H1 (cell line): ENCODE results near the gene ATP2B3.

Experiments used
- CTCF ChIP-seq, 3 experiments: IDR thresholded peaks; 1 replicate in 2 of 3; 2 replicates in 1 of 3; pipeline versions ENCODE4 v1.5.1 to v1.6.1; 2011; ENCODE audit warnings: low read length in 3 of 3, mild to moderate bottlenecking in 3 of 3, inconsistent platforms in 2 of 3, low read depth in 1 of 3, moderate library complexity in 1 of 3; ENCODE audit not compliant: insufficient read depth in 1 of 3; ENCODE audit errors: control extremely low read depth in 1 of 3
- EP300 ChIP-seq, 2 experiments: IDR thresholded peaks; 1 replicate in 1 of 2; 2 replicates in 1 of 2; pipeline ENCODE4 v1.6.1; 2011 to 2012; ENCODE audit warnings: low read depth in 2 of 2, low read length in 2 of 2, mild to moderate bottlenecking in 2 of 2, borderline replicate concordance in 1 of 2, inconsistent platforms in 1 of 2, moderate library complexity in 1 of 2
- EZH2 ChIP-seq: fragments of 200-600 bp; sonication (generic); IDR thresholded peaks from 2 replicates; pipeline ENCODE4 v1.7.1; 2012; ENCODE audit warnings: low read depth, mild to moderate bottlenecking, moderate library complexity, low read length, inconsistent platforms; ENCODE audit not compliant: severe bottlenecking
- KDM1A ChIP-seq: fragments of 200-600, 300-600 bp; sonication (generic); IDR thresholded peaks from 2 replicates; pipeline ENCODE4 v1.7.1; 2016; ENCODE audit warnings: mild to moderate bottlenecking, low read length, borderline replicate concordance
- MAX ChIP-seq: IDR thresholded peaks from 2 replicates; pipeline ENCODE4 v1.6.1; 2012; ENCODE audit warnings: inconsistent platforms
- POLR2A ChIP-seq, 2 experiments: IDR thresholded peaks; 1 replicate in 1 of 2; 2 replicates in 1 of 2; pipeline ENCODE4 v1.6.1; 2011; ENCODE audit warnings: low read depth in 2 of 2, low read length in 2 of 2, mild to moderate bottlenecking in 2 of 2; ENCODE audit errors: control extremely low read depth in 1 of 2
- RFX5 ChIP-seq: IDR thresholded peaks from 2 replicates; pipeline ENCODE4 v1.6.1; 2011; ENCODE audit warnings: low read depth, low read length, improper control_type of control experiment, borderline replicate concordance
- RXRA ChIP-seq: IDR thresholded peaks from 2 replicates; pipeline ENCODE4 v1.6.1; 2011; ENCODE audit warnings: low read depth, mild to moderate bottlenecking, low read length, moderate library complexity; ENCODE audit not compliant: insufficient read depth
- SUZ12 ChIP-seq: fragments of 200-600 bp; sonication (generic); IDR thresholded peaks from 2 replicates; pipeline ENCODE4 v1.6.1; 2012; ENCODE audit warnings: mild to moderate bottlenecking, inconsistent platforms, low read length, moderate library complexity, mixed read lengths

DNA sequence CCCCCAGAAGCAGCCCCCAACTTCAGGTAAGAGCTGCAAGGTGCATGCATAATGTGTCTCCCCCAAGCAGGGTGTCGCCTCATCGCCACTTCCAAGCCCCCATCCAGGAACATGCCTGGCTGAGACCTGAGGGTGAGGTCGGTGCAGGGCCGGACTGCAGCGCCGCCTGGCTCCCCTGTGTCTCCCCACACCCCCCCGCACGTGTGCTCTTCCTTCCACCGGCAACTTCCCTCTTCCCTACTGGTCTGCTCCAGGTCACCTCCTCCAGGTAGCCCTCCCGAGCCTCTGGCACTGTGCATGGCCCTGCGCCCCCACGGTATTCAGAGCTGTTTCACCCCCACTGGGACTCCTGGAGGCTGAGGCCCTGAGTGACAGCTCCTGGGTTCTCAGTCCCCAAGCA is 24.9 kb upstream of the ATP2B3 start:
- TF ChIP-seq RFX5 (no peak), CTCF (IDR thresholded peaks at IDR 0.05; ENCODE audit: control extremely low read depth in 1 of 3, insufficient read depth in 1 of 3, low read depth in 1 of 3, low read length in 3 of 3) (no peak), MAX (no peak), EP300 (IDR thresholded peaks at IDR 0.05; ENCODE audit: borderline replicate concordance in 1 of 2, low read depth in 2 of 2, low read length in 2 of 2) (no peak), EZH2 (no peak), KDM1A (no peak), SUZ12 (no peak), POLR2A (IDR thresholded peaks at IDR 0.05; ENCODE audit: control extremely low read depth in 1 of 2, low read depth in 2 of 2, low read length in 2 of 2) (no peak), RXRA (no peak)
